GM21717 (cell line): ENCODE data around the gene ZNF831.

Experiments used
- ATAC-seq: cut with Tn5 transposase; IDR thresholded peaks from one replicate; pipeline ENCODE4 v1.9.1; 2021; ENCODE audit warnings: mild to moderate bottlenecking, moderate library complexity; ENCODE audit not compliant: unreplicated experiment

The ZNF831 gene

GRCh38 chr20:59178983-59179595 is 15.5 kb downstream of the ZNF831 start:
- no peak for ATAC-seq

DNA sequence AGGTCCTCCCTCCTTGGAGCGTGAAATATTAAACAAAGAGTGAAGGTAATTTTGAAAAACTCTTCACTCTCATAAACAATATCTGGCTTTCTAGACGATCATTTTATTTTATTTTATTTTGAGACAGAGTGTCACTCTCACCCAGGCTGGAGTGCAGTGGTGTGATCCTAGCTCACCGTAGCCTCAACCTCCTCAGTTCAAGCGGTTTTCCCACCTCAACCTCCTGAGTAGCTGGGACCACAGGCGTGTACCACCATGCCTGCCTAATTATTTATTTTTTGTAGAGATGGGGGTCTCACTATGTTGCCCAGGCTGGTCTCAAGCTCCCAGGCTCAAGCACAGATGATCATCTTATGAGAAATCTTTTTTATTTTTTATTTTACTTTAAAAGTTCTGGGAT is 16.4 kb downstream of the ZNF831 start:
- ATAC-seq = no peak

DNA sequence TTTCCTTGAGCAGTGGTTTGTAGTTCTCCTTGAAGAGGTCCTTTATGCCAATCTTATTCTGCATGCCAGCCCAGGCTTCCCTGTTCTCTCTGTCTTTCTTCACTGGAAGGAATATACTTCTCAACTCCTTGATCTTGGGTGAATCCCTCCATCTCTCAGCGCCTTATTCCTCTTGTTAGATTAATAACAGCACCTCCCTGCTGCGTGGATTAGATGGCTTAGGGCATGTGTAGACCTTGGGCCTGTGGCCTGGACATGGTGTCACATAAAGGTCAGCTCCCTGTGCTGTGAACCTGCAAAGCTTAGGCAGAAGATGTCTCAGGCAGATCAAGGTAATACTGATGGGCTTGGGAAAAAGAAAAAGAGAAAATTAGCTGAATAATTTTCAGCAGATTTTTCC is 18.3 kb downstream of the ZNF831 start:
- no peak for ATAC-seq

GRCh38 chr20:59182401-59183044 is 18.9 kb downstream of the ZNF831 start:
- ATAC-seq = no peak

DNA sequence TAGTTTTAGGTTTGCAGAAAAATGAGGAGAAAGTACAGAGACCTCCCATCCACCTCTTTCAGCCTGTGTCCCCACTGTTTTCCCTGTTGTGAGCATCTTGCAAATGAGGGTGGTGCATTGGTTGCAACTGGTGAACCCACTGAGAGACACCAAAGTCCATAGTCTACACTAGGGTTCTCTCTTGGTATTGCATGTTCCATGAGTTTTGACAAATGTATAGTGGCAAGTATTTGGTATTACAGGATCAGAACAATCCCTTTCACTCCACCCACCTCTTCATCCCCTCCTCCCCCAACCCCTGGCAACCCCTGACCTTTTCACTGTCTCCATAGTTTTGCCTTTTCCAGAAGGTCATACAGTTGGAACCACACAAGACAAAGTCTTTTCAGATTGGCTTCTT is 20.1 kb downstream of the ZNF831 start:
- ATAC-seq = no peak

DNA sequence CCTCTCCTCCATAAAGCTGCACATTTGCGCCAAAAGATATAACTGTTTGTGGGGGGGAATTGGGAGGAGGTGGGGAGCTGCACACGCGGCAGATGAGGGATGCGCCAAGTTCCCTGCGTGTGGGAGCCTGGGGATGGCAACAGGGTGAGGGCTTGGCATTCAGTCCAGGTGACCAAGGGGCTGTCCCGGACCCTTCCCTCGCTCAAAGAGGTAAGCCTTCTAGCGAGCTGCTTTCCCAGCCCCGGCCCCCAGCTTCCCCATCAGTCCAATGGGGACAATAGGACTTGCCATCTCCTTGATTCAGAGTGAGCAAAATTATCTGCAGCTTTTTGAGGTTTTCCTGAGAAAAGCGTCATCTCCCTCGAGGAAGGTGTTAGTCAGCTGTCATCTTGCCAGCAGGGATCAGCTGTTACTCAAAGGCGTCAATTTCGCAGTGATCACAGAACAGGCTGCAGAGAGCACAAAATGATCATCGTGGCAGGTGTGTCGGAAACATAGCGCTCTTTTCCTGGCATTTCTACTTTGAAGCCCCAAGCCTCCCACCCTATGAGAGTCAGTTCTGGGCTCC is 21.3 kb downstream of the ZNF831 start:
- ATAC-seq = no peak

GRCh38 chr20:59185809-59186208 is 22.2 kb downstream of the ZNF831 start:
- ATAC-seq = no peak

DNA sequence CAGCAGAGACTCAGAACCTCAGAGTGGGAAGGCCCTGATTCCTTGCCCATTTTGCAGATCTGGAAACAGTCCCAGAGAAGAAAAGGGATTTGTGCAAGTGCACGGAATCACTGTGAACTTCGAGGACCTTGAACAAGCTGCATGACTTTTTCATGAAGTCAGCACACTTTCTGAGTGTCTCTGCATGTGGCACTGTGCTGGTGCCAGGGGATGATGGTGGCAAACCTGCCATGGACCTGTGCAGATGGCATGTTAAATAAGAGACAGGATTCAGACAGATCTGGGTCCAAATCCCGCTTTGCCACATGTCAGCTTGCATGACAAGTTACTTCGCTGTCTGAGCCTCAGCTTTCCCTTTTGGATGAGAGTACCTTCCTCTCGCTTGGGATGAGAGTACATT is 26.8 kb downstream of the ZNF831 start:
- ATAC-seq = no peak

GRCh38 chr20:59191036-59191755 is 27.6 kb downstream of the ZNF831 start:
- no peak for ATAC-seq

DNA sequence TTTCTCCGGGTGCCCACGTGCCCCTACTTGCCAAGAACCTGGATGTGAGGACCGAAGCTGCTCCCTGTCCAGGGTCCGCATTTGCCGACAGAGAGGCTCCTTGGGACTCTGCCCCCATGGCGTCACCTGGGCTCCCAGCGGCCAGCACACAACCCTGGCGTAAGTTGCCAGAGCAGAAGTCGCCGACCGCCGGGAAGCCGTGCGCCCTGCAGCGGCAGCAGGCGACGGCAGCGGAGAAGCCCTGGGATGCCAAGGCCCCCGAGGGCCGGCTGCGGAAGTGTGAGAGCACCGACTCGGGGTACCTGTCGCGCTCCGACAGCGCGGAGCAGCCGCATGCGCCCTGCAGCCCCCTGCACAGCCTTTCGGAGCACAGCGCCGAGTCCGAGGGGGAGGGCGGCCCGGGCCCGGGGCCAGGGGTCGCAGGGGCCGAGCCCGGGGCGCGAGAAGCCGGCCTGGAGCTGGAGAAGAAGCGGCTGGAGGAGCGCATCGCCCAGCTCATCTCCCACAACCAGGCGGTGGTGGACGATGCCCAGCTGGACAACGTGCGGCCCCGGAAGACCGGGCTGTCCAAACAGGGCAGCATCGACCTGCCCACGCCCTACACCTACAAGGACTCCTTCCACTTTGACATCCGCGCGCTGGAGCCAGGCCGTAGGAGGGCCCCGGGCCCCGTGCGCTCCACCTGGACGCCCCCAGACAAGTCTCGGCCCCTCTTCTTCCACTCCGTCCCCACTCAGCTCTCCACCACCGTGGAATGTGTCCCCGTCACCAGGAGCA is 28.3 kb downstream of the ZNF831 start:
- ATAC-seq = no peak

- ATAC-seq = no peak
These were observed 28.9 kb downstream of the ZNF831 start for GRCh38 chr20:59192533-59192896.

DNA sequence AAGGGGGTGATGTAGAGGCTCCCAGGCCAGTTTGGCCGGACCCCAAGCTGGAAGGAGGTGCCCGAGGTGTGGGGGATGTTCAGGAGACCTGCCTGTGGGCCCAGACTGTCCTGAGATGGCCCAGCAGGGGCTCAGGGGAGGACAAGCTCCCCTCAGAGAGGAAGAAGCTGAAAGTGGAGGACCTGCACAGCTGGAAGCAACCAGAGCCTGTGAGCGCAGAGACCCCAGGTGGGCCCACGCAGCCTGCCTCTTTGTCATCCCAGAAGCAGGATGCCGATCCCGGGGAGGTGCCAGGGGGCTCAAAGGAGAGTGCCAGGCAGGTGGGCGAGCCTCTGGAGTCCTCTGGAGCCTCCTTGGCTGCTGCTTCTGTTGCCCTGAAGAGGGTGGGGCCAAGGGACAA is 29.7 kb downstream of the ZNF831 start:
- ATAC-seq = no peak

DNA sequence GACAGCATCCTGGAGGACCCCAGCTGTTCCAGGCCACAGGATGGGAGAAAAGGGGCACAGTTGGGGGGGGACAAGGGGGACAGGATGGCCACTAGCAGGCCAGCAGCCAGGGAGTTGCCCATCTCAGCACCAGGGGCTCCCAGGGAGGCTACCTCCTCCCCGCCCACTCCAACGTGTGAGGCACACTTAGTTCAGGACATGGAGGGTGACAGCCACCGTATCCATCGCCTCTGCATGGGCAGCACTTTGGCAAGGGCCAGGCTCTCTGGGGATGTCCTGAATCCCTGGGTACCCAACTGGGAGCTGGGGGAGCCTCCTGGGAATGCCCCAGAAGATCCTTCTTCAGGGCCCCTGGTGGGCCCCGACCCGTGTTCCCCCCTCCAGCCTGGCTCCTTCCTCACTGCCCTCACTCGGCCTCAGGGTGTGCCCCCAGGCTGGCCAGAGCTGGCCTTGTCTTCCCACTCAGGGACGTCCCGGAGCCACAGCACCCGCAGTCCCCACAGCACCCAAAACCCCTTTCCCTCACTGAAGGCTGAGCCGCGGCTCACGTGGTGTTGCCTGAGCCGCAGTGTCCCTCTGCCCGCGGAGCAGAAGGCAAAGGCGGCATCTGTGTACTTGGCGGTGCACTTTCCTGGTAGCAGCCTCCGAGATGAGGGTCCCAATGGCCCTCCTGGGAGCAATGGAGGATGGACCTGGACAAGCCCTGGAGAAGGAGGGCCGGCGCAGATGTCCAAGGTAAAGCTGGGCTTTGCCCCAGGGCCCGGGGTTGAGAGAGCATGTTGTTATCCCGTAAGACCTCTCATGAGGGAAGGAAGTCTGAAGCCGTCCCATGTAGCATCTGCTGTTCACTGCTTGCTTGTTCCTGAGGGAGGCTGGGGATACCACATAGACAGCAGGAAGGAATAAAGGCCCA is 30.7 kb downstream of the ZNF831 start:
- no peak for ATAC-seq

DNA sequence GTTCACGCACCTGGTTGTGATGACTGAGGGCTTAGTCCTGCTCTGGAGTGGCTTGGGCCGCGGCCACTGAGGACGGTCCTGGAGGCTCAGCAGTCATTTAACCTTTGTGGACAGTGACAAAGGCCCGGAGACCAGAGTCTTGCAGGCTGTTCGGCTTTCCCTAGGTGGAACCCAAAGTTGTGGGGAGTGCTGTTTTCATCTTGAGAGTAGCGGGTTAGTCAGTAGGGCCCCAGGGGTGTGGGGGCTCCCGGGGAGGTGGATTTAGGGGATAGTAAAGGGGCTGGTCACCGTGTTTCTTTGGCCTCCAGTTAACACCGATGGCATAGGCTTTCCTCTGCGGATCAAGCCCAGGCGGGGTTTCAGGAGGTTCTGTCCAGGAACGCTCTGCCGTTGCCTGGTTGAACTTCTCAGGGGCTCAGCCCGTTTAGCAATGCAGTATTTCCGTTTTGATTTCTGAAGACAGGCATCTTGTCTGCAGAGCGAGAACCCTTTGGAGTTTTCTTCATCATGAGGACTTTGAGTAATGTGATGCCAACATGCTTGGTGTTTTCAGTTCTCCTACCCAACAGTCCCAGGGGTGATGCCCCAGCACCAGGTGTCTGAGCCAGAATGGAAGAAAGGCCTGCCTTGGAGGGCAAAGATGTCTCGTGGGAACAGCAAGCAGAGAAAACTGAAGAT is 31.8 kb downstream of the ZNF831 start:
- ATAC-seq = no peak

GRCh38 chr20:59204165-59204894 is 40.7 kb downstream of the ZNF831 start:
- ATAC-seq = no peak

- ATAC-seq = no peak
These were observed 41.4 kb downstream of the ZNF831 start for GRCh38 chr20:59205044-59205443.

DNA sequence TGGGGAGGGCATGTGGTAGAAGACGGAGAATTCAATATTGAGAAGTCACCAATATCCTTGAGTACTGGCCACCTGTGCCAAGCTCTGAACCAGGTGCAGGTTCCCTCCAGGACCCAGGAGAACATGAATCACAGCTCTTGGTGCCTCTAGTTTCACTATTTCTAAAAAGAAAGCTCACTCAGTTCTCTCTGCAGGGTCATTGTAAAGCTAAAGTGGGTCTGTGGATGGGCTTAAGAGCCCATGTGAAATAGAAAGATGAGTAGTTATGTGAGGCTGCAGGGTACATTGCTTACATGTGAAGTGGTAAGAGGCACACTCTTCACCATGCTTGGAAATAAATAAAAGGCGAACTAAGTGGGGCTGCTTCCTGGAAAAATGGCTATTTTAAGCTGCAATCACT is 43.6 kb downstream of the ZNF831 start:
- ATAC-seq = no peak

DNA sequence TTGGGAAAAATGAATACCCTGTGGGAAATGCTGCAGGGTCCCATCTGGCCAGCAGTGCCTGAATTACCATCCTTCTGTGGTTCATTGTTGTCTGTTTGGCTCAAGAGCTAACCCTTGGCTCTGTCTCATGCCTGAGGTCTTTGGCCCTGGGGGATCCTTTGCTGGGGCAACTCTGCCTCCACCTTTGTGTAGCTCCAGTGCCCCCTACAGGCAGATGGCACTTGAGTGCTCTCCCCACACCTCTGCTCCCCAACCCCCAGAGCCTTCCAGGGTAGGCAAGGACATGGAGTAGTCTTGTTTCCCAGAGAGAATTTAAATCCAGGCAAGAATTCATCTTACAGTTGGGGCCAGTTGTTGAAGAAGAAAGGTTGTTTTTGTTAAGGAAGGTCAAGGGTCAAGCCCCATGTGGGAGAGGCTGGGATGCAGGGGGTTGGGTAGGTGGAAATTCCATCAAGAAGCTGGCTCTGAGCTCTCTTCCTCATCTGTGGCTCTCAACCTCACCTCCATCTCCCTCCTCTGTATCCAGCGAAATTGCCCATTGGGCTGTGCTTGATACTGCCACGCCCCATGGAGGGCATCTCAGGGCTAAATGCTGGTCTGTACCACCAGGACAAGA is 44.2 kb downstream of the ZNF831 start:
- ATAC-seq = no peak

- ATAC-seq = no peak
These were observed 46.6 kb downstream of the ZNF831 start for GRCh38 chr20:59210186-59210585.
